Vagina (tissue), 2 donors: ENCODE measurements around the gene DNTT. TPM values are rescaled to one million over a fixed set of nuclear protein-coding genes. Genes with fewer than 3 reads are reported as not detected.

ENCODE experiments used
- DNase-seq, 2 donors: peaks; one replicate each; pipeline ENCODE4 v3.0.0-alpha.2; 2017; ENCODE audit errors: extremely low spot score in 2 of 2
- H3K27ac ChIP-seq: fragments of 200-600 bp; sonication (generic); one replicate; pipeline ENCODE4 v1.5.1; 2019
- H3K27me3 ChIP-seq: fragments of 200-600 bp; sonication (generic); one replicate; pipeline ENCODE4 v1.5.1; 2019
- H3K36me3 ChIP-seq, 2 donors: fragments of 200-600 bp; sonication (generic); one replicate each; pipeline ENCODE4 v1.5.1; 2017 to 2019
- H3K4me1 ChIP-seq: fragments of 200-600 bp; sonication (generic); one replicate; pipeline ENCODE4 v1.5.1; 2019
- H3K4me3 ChIP-seq, 2 donors: fragments of 200-600 bp; sonication (generic); 1 replicate in 1 of 2; 2 replicates in 1 of 2; pipeline ENCODE4 v1.5.1; 2016 to 2019
- H3K9me3 ChIP-seq: fragments of 200-600 bp; sonication (generic); one replicate; pipeline ENCODE4 v1.5.1; 2019
- POLR2A ChIP-seq, 2 donors: fragments of 450-650 bp; IDR thresholded peaks; one replicate each; pipeline ENCODE4 v1.6.1; 2017; ENCODE audit warnings: antibody characterized with exemption in 2 of 2, mild to moderate bottlenecking in 2 of 2, moderate library complexity in 2 of 2
- POLR2AphosphoS5 ChIP-seq, 2 donors: sonication (generic); formaldehyde crosslinking; IDR thresholded peaks; one replicate each; pipeline ENCODE4 v1.9.0; 2017; ENCODE audit warnings: antibody characterized with exemption in 2 of 2, mild to moderate bottlenecking in 2 of 2, low read depth in 1 of 2; ENCODE audit not compliant: insufficient read depth in 1 of 2
- intact Hi-C: fragments of 100-400 bp; cut with DNase I; formaldehyde crosslinking; loops from one replicate; pipeline ENCODE4 v1.15.1; 2023
- total RNA-seq: library from RNA; depleted of rRNA; stranded (reverse); fragments of >200 nt; gene quantifications from one replicate; pipeline ENCODE4 v1.2.3, GENCODE V29; 2016
- TF ChIP-seq, protein P1 (sequence below), 3 experiments: fragments of 450-650 bp in 2 of 3; fragments of 200-600 bp in 1 of 3; sonication (generic) in 1 of 3; IDR thresholded peaks; one replicate each; pipeline ENCODE4 v1.5.1; 2017 to 2019; ENCODE audit warnings: antibody characterized with exemption in 3 of 3, mild to moderate bottlenecking in 2 of 3, moderate library complexity in 2 of 3

The DNTT gene
- not detected for total RNA-seq

DNA sequence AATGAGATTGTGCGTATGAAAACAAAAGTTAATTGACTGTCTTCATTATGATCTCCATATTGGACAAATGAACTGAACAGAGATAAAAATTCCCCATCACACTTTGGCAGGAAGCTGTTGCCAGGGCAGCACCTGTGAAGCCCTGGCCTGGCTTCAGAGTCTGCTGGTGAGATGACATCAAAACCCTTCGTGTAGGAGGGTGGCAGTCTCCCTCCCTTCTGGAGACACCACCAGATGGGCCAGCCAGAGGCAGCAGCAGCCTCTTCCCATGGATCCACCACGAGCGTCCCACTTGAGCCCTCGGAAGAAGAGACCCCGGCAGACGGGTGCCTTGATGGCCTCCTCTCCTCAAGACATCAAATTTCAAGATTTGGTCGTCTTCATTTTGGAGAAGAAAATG, at the start of gene DNTT:
Gene DNTT (plus strand): TSS at position 205 of the 400 bp plus-strand sequence. CDS start 64 bp downstream, at position 269.
- TF ChIP-seq POLR2A (IDR thresholded peaks at IDR 0.05) (no peak), POLR2AphosphoS5 (IDR thresholded peaks at IDR 0.05; ENCODE audit: insufficient read depth in 1 of 2, low read depth in 1 of 2) (no peak)
- TF ChIP-seq, protein P1, sequence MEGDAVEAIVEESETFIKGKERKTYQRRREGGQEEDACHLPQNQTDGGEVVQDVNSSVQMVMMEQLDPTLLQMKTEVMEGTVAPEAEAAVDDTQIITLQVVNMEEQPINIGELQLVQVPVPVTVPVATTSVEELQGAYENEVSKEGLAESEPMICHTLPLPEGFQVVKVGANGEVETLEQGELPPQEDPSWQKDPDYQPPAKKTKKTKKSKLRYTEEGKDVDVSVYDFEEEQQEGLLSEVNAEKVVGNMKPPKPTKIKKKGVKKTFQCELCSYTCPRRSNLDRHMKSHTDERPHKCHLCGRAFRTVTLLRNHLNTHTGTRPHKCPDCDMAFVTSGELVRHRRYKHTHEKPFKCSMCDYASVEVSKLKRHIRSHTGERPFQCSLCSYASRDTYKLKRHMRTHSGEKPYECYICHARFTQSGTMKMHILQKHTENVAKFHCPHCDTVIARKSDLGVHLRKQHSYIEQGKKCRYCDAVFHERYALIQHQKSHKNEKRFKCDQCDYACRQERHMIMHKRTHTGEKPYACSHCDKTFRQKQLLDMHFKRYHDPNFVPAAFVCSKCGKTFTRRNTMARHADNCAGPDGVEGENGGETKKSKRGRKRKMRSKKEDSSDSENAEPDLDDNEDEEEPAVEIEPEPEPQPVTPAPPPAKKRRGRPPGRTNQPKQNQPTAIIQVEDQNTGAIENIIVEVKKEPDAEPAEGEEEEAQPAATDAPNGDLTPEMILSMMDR (IDR thresholded peaks at IDR 0.05) = no peak
- H3K4me1 ChIP-seq = no peaks in the 10 kb centered on the region
- no peaks in the 10 kb centered on the region for H3K9me3 ChIP-seq
- no peaks in the 10 kb centered on the region for H3K36me3 ChIP-seq
- no peaks in the 10 kb centered on the region for H3K27me3 ChIP-seq
- peak in 1 of 2 donors; percentile 65 for DNase-seq
- H3K27ac ChIP-seq = no peak within 1 kb of the TSS
- intact Hi-C loops = no loop called here
- H3K4me3 ChIP-seq = no peak within 1 kb of the TSS

DNA sequence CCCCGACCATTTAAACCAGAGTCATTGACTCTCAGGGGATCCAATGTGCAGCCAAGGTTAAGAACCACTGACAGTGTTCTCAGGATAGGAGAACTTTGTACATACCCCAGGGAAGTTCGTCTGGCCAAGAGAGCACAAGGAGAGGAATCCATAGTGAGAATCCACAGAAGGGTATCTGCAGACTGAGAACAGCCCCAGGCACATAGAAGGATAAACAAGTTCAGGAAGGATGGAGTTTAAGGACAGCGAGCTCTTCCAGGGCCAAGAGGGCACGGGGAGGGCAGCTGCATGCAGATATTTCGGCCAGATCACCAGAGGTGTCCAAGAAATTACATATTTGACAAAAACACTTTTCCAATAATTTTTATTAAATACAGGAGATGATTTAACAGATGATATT, 49.3 kb upstream of the DNTT start:
- intact Hi-C loops = no loop called here
- Histone ChIP-seq H3K4me1 (no peaks in the 10 kb centered on the region), H3K9me3 (no peaks in the 10 kb centered on the region), H3K27ac (no peak overlapping the region), H3K4me3 (no peak overlapping the region), H3K27me3 (no peaks in the 10 kb centered on the region), H3K36me3 (no peaks in the 10 kb centered on the region)
- DNase-seq = peak in 1 of 2 donors; percentile 27
- TF ChIP-seq, protein P1 (IDR thresholded peaks at IDR 0.05) = no peak
- no peak for TF ChIP-seq POLR2AphosphoS5 (IDR thresholded peaks at IDR 0.05; ENCODE audit: insufficient read depth in 1 of 2, low read depth in 1 of 2)
- TF ChIP-seq POLR2A (IDR thresholded peaks at IDR 0.05) = no peak

DNA sequence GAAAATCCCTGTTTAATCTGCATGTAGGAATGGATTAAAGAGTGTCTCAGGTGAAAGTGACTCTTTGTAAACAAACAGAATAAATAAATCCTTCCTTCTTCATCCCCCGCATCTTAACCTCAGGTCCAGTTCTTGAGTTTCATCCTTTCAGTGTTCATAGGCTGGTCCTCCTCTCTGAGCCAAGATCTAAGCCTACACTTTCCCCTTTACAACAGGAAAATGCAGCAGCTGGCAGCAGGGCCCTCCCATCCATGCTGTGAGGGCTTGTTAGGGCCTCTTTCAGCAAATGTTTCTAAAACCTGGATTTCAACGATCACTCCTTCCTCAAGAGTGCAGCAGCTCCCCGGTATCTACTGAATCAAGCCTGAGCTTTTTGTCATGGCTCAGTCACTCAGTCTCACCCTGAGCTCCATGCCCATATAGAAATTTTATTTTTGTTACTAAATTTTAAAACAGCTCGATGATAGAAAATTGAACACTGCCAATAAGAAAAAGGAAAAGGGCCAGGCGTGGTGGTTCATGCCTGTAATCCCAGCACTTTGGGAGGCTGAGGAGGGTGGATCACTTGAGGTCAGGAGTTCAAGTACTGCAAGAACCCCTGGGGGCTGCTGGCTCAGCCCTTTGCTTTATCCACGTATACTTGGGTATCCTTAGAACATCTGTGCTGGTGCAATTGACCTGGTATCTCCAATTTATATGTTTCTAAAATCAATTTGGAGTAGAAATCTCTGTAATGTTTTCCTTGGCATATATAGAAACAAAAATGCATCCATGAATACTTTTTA, 48.5 kb upstream of the DNTT start:
- no peak overlapping the region for H3K27ac ChIP-seq
- intact Hi-C loops = no loop called here
- no peaks in the 10 kb centered on the region for H3K9me3 ChIP-seq
- H3K27me3 ChIP-seq = no peaks in the 10 kb centered on the region
- no peak overlapping the region for H3K4me3 ChIP-seq
- DNase-seq = peak in 1 of 2 donors; percentile 47
- TF ChIP-seq, protein P1 (IDR thresholded peaks at IDR 0.05) = no peak
- TF ChIP-seq POLR2AphosphoS5 (IDR thresholded peaks at IDR 0.05; ENCODE audit: insufficient read depth in 1 of 2, low read depth in 1 of 2) (no peak), POLR2A (IDR thresholded peaks at IDR 0.05) (no peak)
- no peaks in the 10 kb centered on the region for H3K36me3 ChIP-seq
- no peaks in the 10 kb centered on the region for H3K4me1 ChIP-seq

DNA sequence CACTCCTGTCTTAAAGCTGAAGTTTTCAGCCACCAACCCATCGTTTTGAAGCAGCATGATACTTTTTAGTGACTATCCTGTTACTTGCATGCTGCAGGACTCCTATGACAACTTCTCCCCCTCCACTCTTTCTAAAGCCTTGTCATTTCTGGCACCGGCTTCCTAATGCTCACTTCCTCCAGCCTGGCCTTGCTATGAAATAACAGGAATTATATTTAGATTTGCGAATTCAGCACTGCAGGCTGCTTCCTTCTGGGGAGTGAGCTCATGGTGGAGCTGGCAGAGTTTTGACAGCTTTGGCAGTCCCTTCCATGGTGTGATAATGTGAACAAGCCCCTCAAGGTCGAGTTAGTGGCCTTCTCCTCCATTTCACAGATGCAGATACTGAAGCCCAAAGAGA, 46.3 kb upstream of the DNTT start:
- H3K27me3 ChIP-seq = no peaks in the 10 kb centered on the region
- TF ChIP-seq POLR2AphosphoS5 (IDR thresholded peaks at IDR 0.05; ENCODE audit: insufficient read depth in 1 of 2, low read depth in 1 of 2) = no peak
- TF ChIP-seq POLR2A (IDR thresholded peaks at IDR 0.05) = no peak
- TF ChIP-seq, protein P1 (IDR thresholded peaks at IDR 0.05) = no peak
- DNase-seq = peak in 1 of 2 donors; percentile 62
- no peaks in the 10 kb centered on the region for H3K9me3 ChIP-seq
- H3K4me3 ChIP-seq = no peak overlapping the region
- H3K27ac ChIP-seq = no peak overlapping the region
- intact Hi-C loops = no loop called here
- H3K36me3 ChIP-seq = no peaks in the 10 kb centered on the region
- no peaks in the 10 kb centered on the region for H3K4me1 ChIP-seq

DNA sequence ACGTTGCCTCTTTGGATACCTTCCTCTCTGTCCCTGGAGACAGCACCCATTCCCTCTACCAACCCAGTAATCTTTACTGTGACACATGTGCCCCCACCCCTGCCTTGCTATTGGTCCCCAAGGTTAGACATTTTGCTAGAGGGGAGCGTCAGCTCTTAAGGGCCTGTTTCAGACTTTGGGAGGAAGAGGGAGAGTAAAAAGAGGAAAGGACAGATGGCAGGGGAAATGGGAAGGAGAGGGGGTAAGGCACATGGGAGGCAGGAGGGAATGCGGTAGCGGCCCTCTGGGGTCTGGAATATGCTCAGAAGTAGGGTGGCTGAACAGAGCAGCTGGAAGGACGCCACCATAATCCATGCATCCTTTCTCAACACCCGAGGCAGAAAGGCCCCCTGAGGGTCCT, 45.1 kb upstream of the DNTT start:
- Histone ChIP-seq H3K27ac (no peak overlapping the region), H3K4me1 (no peaks in the 10 kb centered on the region)
- intact Hi-C loops = no loop called here

More for the DNA sequence above, 45.1 kb upstream of the DNTT start:
- Histone ChIP-seq H3K9me3 (no peaks in the 10 kb centered on the region), H3K4me3 (no peak overlapping the region), H3K27me3 (no peaks in the 10 kb centered on the region), H3K36me3 (no peaks in the 10 kb centered on the region)
- TF ChIP-seq, protein P1 (IDR thresholded peaks at IDR 0.05) = no peak
- TF ChIP-seq POLR2A (IDR thresholded peaks at IDR 0.05) = no peak
- TF ChIP-seq POLR2AphosphoS5 (IDR thresholded peaks at IDR 0.05; ENCODE audit: insufficient read depth in 1 of 2, low read depth in 1 of 2) = no peak
- DNase-seq = peak in 1 of 2 donors; percentile 64
